ENCODE measurements around the gene TTC28.
A peak's percentile ranks its signal among the peaks of the same experiment; 100 is the strongest.

Gene TTC28

DNA sequence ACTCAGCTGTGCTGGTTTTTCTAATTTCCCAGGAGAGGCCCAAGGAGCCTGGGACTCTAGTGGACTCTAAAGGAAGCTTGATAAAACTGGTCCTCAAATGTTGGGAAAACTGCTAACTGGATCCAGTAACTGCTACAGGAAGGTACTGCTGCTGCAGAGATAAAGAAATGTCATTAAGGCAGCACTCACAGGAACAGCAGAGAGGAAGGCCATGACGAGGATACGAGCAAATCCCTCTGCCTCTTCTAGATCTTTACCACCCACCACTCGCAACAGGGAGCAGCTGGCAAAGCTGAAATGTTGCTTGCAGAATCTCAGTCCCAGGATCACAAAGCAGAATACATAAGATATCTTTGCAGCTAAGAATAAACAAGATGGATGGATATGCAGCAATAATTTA, 23.5 kb downstream of the TTC28 start:
- Mint-ChIP-seq H3K36me3 (ENCODE audit: low read depth) (peaks cover 55% of the 10 kb centered on the region), H3K4me1 (peaks cover 11% of the 10 kb centered on the region), H3K9me3 (peaks cover 13% of the 10 kb centered on the region), H3K4me3 (no peak overlapping the region), H3K27ac (peak overlapping the region; percentile 63), H3K27me3 (ENCODE audit: low read depth, poor library complexity) (no peaks in the 10 kb centered on the region)
- no peak for DNase-seq
- TF ChIP-seq, protein P1, sequence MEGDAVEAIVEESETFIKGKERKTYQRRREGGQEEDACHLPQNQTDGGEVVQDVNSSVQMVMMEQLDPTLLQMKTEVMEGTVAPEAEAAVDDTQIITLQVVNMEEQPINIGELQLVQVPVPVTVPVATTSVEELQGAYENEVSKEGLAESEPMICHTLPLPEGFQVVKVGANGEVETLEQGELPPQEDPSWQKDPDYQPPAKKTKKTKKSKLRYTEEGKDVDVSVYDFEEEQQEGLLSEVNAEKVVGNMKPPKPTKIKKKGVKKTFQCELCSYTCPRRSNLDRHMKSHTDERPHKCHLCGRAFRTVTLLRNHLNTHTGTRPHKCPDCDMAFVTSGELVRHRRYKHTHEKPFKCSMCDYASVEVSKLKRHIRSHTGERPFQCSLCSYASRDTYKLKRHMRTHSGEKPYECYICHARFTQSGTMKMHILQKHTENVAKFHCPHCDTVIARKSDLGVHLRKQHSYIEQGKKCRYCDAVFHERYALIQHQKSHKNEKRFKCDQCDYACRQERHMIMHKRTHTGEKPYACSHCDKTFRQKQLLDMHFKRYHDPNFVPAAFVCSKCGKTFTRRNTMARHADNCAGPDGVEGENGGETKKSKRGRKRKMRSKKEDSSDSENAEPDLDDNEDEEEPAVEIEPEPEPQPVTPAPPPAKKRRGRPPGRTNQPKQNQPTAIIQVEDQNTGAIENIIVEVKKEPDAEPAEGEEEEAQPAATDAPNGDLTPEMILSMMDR (IDR thresholded peaks at IDR 0.05), result no peak

GRCh38 chr22:28650463-28650862, 29.2 kb downstream of the TTC28 start:
- Mint-ChIP-seq H3K27me3 (ENCODE audit: low read depth, poor library complexity) (no peaks in the 10 kb centered on the region), H3K36me3 (ENCODE audit: low read depth) (peaks cover 68% of the 10 kb centered on the region), H3K4me3 (no peak overlapping the region), H3K9me3 (peaks cover 22% of the 10 kb centered on the region), H3K4me1 (peaks cover 3% of the 10 kb centered on the region), H3K27ac (no peak overlapping the region)
- TF ChIP-seq, protein P1 (IDR thresholded peaks at IDR 0.05), result no peak
- DNase-seq, result no peak

DNA sequence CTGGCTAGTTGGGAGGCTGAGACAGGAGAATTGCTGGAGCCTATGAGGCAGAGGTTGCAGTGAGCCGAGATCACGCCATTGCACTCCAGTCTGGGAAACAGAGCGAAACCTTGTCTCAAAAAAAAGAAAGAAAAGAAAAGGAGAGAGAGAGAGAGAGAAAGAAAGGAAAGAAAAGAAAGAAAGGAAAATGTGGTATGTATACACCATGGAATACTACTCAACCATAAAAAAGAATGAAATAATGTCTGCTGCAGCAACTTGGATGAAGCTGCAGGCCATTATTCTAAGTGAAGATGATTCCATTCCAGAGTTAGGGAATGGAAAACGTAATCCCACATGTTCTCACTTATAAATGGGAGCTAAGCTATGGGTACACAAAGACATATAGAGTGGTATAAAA, 30.8 kb downstream of the TTC28 start:
- no peak overlapping the region for H3K4me3 Mint-ChIP-seq

GRCh38 chr22:28647216-28647615, 32.4 kb downstream of the TTC28 start:
- TF ChIP-seq, protein P1 (IDR thresholded peaks at IDR 0.05), result no peak
- H3K27ac Mint-ChIP-seq, result no peak overlapping the region
- no peak overlapping the region for H3K4me3 Mint-ChIP-seq
- H3K4me1 Mint-ChIP-seq, result peaks cover 4% of the 10 kb centered on the region
- peaks cover 2% of the 10 kb centered on the region for H3K27me3 Mint-ChIP-seq (ENCODE audit: low read depth, poor library complexity)
- no peak for DNase-seq
- peaks cover 39% of the 10 kb centered on the region for H3K36me3 Mint-ChIP-seq (ENCODE audit: low read depth)
- peaks cover 12% of the 10 kb centered on the region for H3K9me3 Mint-ChIP-seq

More for the DNA sequence above, 30.8 kb downstream of the TTC28 start:
- DNase-seq, result no peak
- H3K36me3 Mint-ChIP-seq (ENCODE audit: low read depth), result peaks cover 55% of the 10 kb centered on the region
- no peaks in the 10 kb centered on the region for H3K4me1 Mint-ChIP-seq
- peaks cover 22% of the 10 kb centered on the region for H3K9me3 Mint-ChIP-seq
- H3K27ac Mint-ChIP-seq, result no peak overlapping the region
- TF ChIP-seq, protein P1 (IDR thresholded peaks at IDR 0.05), result no peak
- no peaks in the 10 kb centered on the region for H3K27me3 Mint-ChIP-seq (ENCODE audit: low read depth, poor library complexity)

DNA sequence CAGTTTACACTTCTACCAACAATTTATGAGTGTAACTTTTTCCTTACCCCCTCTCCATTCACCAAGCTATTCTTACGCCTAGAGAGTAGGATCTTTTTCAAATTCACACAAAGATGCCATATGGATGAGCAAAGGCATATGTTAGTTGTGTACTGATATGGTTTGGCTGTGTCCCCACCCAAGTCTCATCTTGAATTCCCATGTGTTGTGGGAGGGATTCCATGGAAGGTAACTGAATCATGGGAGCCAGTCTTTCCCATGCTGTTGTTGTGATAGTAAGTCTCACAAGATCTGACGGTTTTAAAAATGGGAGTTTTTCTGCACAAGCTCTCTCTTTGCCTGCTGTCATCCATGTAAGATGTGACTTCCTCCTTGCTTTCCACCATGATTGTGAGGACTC, 40.3 kb downstream of the TTC28 start:
- no peak overlapping the region for H3K27ac Mint-ChIP-seq
- peaks cover 20% of the 10 kb centered on the region for H3K9me3 Mint-ChIP-seq
- DNase-seq, result no peak
- H3K4me3 Mint-ChIP-seq, result no peak overlapping the region
- peaks cover 41% of the 10 kb centered on the region for H3K36me3 Mint-ChIP-seq (ENCODE audit: low read depth)
- peaks cover 2% of the 10 kb centered on the region for H3K27me3 Mint-ChIP-seq (ENCODE audit: low read depth, poor library complexity)
- peaks cover 4% of the 10 kb centered on the region for H3K4me1 Mint-ChIP-seq
- TF ChIP-seq, protein P1 (IDR thresholded peaks at IDR 0.05), result no peak

- Mint-ChIP-seq H3K9me3 (peaks cover 20% of the 10 kb centered on the region), H3K4me3 (no peak overlapping the region), H3K36me3 (ENCODE audit: low read depth) (peaks cover 41% of the 10 kb centered on the region), H3K4me1 (no peaks in the 10 kb centered on the region), H3K27me3 (ENCODE audit: low read depth, poor library complexity) (peaks cover 2% of the 10 kb centered on the region), H3K27ac (no peak overlapping the region)
- DNase-seq, result no peak
- TF ChIP-seq, protein P1 (IDR thresholded peaks at IDR 0.05), result no peak
These were observed 42.4 kb downstream of the TTC28 start for GRCh38 chr22:28637225-28637624.
